Measurements from ENCODE around the gene ZNF729. TPM values are rescaled to one million over a fixed set of nuclear protein-coding genes. Genes with fewer than 3 reads are reported as not detected.

The ZNF729 gene
- total RNA-seq, 1 donor from 2014 or later: not detected

DNA sequence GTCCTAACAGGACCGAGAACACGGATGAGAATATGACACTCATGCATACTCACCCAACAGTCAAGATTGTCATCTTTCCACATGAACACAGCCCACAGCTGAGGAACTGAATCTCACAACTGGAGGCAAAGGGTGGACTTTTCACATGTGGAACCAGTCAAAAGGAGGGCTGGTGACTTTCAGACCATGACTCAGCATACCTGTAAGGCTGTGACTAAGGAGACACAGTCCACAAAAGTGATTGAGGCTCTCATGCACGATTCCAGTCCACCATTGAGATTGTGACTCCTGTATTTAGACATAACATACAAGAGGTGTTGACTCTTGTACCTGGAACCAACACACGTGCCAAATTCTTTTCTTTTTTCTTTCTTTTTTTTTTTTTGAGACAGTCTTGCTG lies 40.0 kb downstream of the ZNF729 start:
- no peak overlapping the region for H3K4me3 ChIP-seq (ENCODE audit: low read depth, low read length)
- TF ChIP-seq, protein P1, sequence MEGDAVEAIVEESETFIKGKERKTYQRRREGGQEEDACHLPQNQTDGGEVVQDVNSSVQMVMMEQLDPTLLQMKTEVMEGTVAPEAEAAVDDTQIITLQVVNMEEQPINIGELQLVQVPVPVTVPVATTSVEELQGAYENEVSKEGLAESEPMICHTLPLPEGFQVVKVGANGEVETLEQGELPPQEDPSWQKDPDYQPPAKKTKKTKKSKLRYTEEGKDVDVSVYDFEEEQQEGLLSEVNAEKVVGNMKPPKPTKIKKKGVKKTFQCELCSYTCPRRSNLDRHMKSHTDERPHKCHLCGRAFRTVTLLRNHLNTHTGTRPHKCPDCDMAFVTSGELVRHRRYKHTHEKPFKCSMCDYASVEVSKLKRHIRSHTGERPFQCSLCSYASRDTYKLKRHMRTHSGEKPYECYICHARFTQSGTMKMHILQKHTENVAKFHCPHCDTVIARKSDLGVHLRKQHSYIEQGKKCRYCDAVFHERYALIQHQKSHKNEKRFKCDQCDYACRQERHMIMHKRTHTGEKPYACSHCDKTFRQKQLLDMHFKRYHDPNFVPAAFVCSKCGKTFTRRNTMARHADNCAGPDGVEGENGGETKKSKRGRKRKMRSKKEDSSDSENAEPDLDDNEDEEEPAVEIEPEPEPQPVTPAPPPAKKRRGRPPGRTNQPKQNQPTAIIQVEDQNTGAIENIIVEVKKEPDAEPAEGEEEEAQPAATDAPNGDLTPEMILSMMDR (conservative IDR thresholded peaks at IDR 0.05; ENCODE audit: low read depth, low read length): no peak
- DNase-seq (ENCODE audit: low read depth): no peak

DNA sequence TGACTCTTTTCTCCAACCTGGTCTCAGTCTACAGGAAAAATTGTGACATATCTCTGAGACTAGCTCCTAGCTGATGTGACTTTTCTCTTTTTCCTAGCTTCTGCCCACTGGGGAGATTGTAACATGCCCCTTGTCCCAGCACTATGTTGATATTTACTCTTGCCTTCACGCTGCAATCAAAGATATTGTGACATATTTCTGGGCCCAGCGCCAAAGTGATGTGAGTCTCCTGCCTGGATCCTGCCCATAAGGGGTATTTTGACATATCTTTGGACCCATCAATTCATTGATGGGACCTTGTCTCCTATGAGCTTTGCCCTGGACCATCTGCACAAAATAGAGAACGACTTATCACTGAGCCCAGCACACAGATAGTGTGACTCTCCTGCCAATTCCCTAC lies 41.1 kb downstream of the ZNF729 start:
- H3K4me3 ChIP-seq (ENCODE audit: low read depth, low read length): no peak overlapping the region
- DNase-seq (ENCODE audit: low read depth): no peak
- TF ChIP-seq, protein P1 (conservative IDR thresholded peaks at IDR 0.05; ENCODE audit: low read depth, low read length): no peak

DNA sequence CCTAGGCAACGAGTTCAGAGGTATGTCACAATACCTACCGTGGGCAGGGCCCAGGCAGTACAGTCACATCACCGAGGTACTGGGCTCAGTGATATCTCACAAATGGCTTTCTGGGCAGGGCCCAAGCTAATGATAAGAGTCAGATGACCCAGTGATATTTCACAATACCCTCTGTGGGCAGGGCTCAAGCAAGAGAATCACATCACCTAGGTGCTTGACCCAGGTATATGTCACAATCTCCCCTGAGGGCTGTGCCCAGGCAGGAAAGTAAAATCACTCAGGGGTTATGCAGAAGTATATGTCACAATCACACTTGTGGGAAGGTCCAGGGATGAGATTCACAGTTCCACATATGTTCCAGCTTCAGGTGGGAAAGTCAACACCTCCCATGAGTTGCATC lies 45.3 kb downstream of the ZNF729 start:
- TF ChIP-seq, protein P1 (conservative IDR thresholded peaks at IDR 0.05; ENCODE audit: low read depth, low read length): no peak
- no peak overlapping the region for H3K4me3 ChIP-seq (ENCODE audit: low read depth, low read length)
- DNase-seq (ENCODE audit: low read depth): no peak

DNA sequence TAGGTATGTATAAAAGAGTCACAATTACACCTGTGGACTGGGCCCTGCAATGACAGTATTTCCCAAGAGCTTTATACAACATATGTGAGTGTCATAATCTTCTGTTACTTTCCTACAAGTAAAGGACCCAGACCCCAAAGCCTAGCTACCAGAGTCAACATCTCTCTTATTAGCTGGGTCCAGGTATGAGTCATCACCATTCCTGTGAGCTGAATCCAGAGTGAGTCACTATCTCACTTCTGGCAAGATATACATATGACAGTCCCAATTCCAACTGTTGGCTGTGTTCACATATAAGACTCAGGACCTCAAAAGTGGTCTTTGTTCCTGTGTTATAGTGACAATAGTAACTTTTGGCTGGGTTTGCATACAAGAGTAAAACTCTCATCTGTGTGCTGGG lies 46.7 kb downstream of the ZNF729 start:
- H3K4me3 ChIP-seq (ENCODE audit: low read depth, low read length): no peak overlapping the region
- TF ChIP-seq, protein P1 (conservative IDR thresholded peaks at IDR 0.05; ENCODE audit: low read depth, low read length): no peak
- no peak for DNase-seq (ENCODE audit: low read depth)

DNA sequence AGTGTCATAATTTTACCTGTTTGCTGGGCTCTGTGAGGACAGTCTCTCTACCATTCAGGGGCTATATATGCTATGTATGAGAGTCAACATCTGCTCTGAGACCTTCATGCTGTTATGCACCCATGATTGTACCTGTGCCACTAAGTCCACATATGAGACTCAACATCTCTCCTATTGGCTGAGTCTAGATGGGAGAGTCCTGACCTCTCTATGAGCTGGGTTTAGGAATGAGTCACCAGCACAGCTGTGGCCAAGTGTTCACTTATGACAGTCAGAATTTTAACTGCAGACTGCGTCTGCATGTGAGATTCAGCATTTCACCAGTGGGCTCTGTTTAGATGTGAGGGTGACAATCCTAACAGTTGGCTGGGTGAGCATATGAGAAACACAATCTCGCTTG lies 49.5 kb downstream of the ZNF729 start:
- no peak overlapping the region for H3K4me3 ChIP-seq (ENCODE audit: low read depth, low read length)
- TF ChIP-seq, protein P1 (conservative IDR thresholded peaks at IDR 0.05; ENCODE audit: low read depth, low read length): no peak
- no peak for DNase-seq (ENCODE audit: low read depth)

DNA sequence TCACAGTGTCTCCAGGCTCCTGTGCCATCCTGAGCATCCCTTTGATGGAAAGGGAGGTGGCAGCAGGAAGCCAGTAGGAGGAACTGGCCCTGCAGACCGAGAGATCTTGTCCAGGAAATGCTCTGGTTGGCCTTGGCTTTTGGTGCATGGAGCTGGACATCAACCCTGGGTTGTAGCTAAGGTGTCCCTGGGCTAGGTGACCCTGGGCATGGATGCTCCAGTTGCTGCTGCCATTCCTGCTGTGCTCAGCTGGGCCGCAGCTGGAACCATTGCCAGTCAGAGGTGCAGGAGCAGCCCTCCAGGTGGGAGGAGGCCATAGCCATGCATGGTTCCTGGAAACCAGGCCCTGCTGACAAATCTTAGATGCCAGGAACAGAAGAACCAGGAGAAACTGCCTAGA lies 68.4 kb downstream of the ZNF729 start:
- DNase-seq (ENCODE audit: low read depth): no peak
- no peak overlapping the region for H3K4me3 ChIP-seq (ENCODE audit: low read depth, low read length)
- TF ChIP-seq, protein P1 (conservative IDR thresholded peaks at IDR 0.05; ENCODE audit: low read depth, low read length): no peak

Other genes with a start within 250 kb of the ZNF729 start
- 2.1 and 3.7 TPM in 2 replicates for gene ZNF257, start 234.0 kb upstream of the ZNF729 start, total RNA-seq
- gene ZNF676, start 89.5 kb upstream of the ZNF729 start, total RNA-seq: 0.14 and 0.17 TPM in 2 replicates
- gene ZNF98, start 135.9 kb downstream of the ZNF729 start, total RNA-seq: 0.92 and 1.7 TPM in 2 replicates